Adrenal gland (tissue), 12 donors: ENCODE data around the gene NRDE2. TPM values are rescaled to one million over a fixed set of nuclear protein-coding genes. Genes with fewer than 3 reads are reported as not detected.

Source experiments
- DNase-seq, 7 donors: peaks; one replicate each; pipeline ENCODE4 v3.0.0-alpha.2; 2019 to 2020
- H3K27ac ChIP-seq, 5 donors: fragments of 200-600 bp; sonication (generic) in 4 of 5; 1 replicate in 3 of 5; 2 replicates in 2 of 5; pipeline versions ENCODE4 v1.5.1 to v1.8.0; 2016 to 2020; ENCODE audit warnings: mild to moderate bottlenecking in 1 of 5
- H3K27me3 ChIP-seq: fragments of 200-600 bp; 2 replicates; pipeline ENCODE4 v1.8.0; 2021
- H3K36me3 ChIP-seq, 2 donors: fragments of 200-600 bp; replicated peaks in 1 of 2; 1 replicate in 1 of 2; 2 replicates in 1 of 2; pipeline versions ENCODE4 v1.5.1 to v1.8.0; 2018 to 2022
- H3K4me1 ChIP-seq, 2 donors: fragments of 200-600 bp; replicated peaks in 1 of 2; 1 replicate in 1 of 2; 2 replicates in 1 of 2; pipeline versions ENCODE4 v1.5.1 to v1.8.0; 2018 to 2021
- H3K4me3 ChIP-seq, 4 donors: fragments of 200-600 bp; sonication (generic) in 3 of 4; one replicate each; pipeline ENCODE4 v1.5.1; 2016 to 2018
- H3K9me3 ChIP-seq, 3 donors: fragments of 200-600 bp; sonication (generic) in 1 of 3; replicated peaks in 1 of 3; 1 replicate in 2 of 3; 2 replicates in 1 of 3; pipeline versions ENCODE4 v1.5.1 to v1.8.0; 2016 to 2021
- CTCF ChIP-seq, 6 experiments: fragments of 450-650 bp in 4 of 6; fragments of 200-600 bp in 2 of 6; sonication (generic) in 1 of 6; IDR thresholded peaks; 1 replicate in 5 of 6; 2 replicates in 1 of 6; pipeline versions ENCODE4 v1.5.1 to v1.8.0; 2016 to 2021; ENCODE audit warnings: antibody characterized with exemption in 6 of 6, mild to moderate bottlenecking in 2 of 6, moderate library complexity in 1 of 6
- POLR2A ChIP-seq, 2 donors: fragments of 450-650 bp; IDR thresholded peaks; one replicate each; pipeline ENCODE4 v1.6.1; 2017; ENCODE audit warnings: antibody characterized with exemption in 2 of 2, mild to moderate bottlenecking in 2 of 2, moderate library complexity in 1 of 2
- WGBS, 4 donors: extraction: QIAGEN DNeasy Blood & Tissue Kit in 2 of 4; methylation state at CpG; one replicate each; pipeline versions ENCODE4 v1.1.5 to v1.1.7; 2013 to 2017; 5-methylcytosine and 5-hydroxymethylcytosine counted together
- intact Hi-C, 2 donors: fragments of 100-400 bp; cut with DNase I; formaldehyde crosslinking; loops; one replicate each; pipeline versions ENCODE4 v1.14.1 to v1.15.0; 2022 to 2023
- polyA plus RNA-seq, 3 donors: library from polyadenylated mRNA; stranded (reverse); fragments of 200-250 nt in 2 of 3; fragments of 350-450 nt in 1 of 3; fragmentation: Illumina TruSeq in 1 of 3; extraction: RNeasy Lipid Tissue Mini Kit (QIAGEN cat#74804) in 1 of 3; gene quantifications; one replicate each; pipeline ENCODE4 v1.2.3, GENCODE V29; 2013 to 2014
- total RNA-seq, 9 donors: library from RNA; depleted of rRNA in 4 of 9; stranded (reverse); fragments of >200 nt in 4 of 9; fragments of 120-200 nt in 1 of 9; fragmentation: NEBNext Ultra II Directional in 1 of 9; extraction: Animal tissue kit (Norgen Biotek cat#: 25700) in 1 of 9; gene quantifications; one replicate each; pipeline versions ENCODE4 v1.1.0 to v1.2.4, GENCODE V29; 2013 to 2023
- donor health status: healthy with polysubstance abuse.
- donor health status: Bipolar disorder and iron deficiency.
- donor health status: DM: yes; HTN: yes; CAD: no.
- donor health status: DM: no; HTN: no; CAD: no.
- donor health status: DM: no; HTN: no; CAD: no.
- donor health status: DM: yes; HTN: yes; CAD: no.

Gene NRDE2
- total and polyA plus RNA-seq, 12 donors: 9.2 to 25.6 (median 16.4) TPM

- no peak for DNase-seq
- TF ChIP-seq CTCF (IDR thresholded peaks at IDR 0.05) (no peak), POLR2A (IDR thresholded peaks at IDR 0.05) (no peak)
- WGBS, 4 donors: 83 to 96% (median 87%) methylated on average over 4 of the region's 4 CpGs
- intact Hi-C loops: no loop called here
- no peak overlapping the region for H3K27ac ChIP-seq
- H3K4me1 ChIP-seq: no peaks in the 10 kb centered on the region
- no peaks in the 10 kb centered on the region for H3K36me3 ChIP-seq
- no peaks in the 10 kb centered on the region for H3K27me3 ChIP-seq
- H3K4me3 ChIP-seq: no peak overlapping the region
- no peaks in the 10 kb centered on the region for H3K9me3 ChIP-seq
Observed at GRCh38 chr14:90358359-90358758, 26.6 kb upstream of the NRDE2 start.

GRCh38 chr14:90356925-90357324 lies 25.2 kb upstream of the NRDE2 start:
- H3K4me3 ChIP-seq: no peak overlapping the region
- H3K36me3 ChIP-seq: no peaks in the 10 kb centered on the region
- H3K4me1 ChIP-seq: no peaks in the 10 kb centered on the region
- no peaks in the 10 kb centered on the region for H3K27me3 ChIP-seq
- DNase-seq: no peak
- intact Hi-C loops: no loop called here
- H3K27ac ChIP-seq: no peak overlapping the region
- WGBS, 4 donors: 82 to 87% (median 86%) methylated on average over 1 of the region's 1 CpG
- TF ChIP-seq POLR2A (IDR thresholded peaks at IDR 0.05) (no peak), CTCF (IDR thresholded peaks at IDR 0.05) (no peak)
- H3K9me3 ChIP-seq: no peaks in the 10 kb centered on the region

- DNase-seq: no peak
- no peaks in the 10 kb centered on the region for H3K4me1 ChIP-seq
- no peak overlapping the region for H3K4me3 ChIP-seq
- no peaks in the 10 kb centered on the region for H3K36me3 ChIP-seq
- intact Hi-C loops: no loop called here
- no peaks in the 10 kb centered on the region for H3K27me3 ChIP-seq
- no peak overlapping the region for H3K27ac ChIP-seq
- WGBS, 4 donors: 68 to 81% (median 77%) methylated on average over 7 to 8 of the region's 8 CpGs
- no peaks in the 10 kb centered on the region for H3K9me3 ChIP-seq
- TF ChIP-seq CTCF (IDR thresholded peaks at IDR 0.05) (no peak), POLR2A (IDR thresholded peaks at IDR 0.05) (no peak)
Observed at GRCh38 chr14:90355540-90356518, 24.1 kb upstream of the NRDE2 start.

- no peaks in the 10 kb centered on the region for H3K27me3 ChIP-seq
- H3K4me1 ChIP-seq: no peaks in the 10 kb centered on the region
- intact Hi-C loops: no loop called here
- no peaks in the 10 kb centered on the region for H3K9me3 ChIP-seq
- H3K4me3 ChIP-seq: no peak overlapping the region
- TF ChIP-seq CTCF (IDR thresholded peaks at IDR 0.05): no peak
- TF ChIP-seq POLR2A (IDR thresholded peaks at IDR 0.05): no peak
- 77 to 83% (median 80%) methylated on average over 12 to 16 of the region's 16 CpGs for WGBS, 4 donors
- DNase-seq: no peak
- H3K36me3 ChIP-seq: no peaks in the 10 kb centered on the region
- no peak overlapping the region for H3K27ac ChIP-seq
Observed at GRCh38 chr14:90354551-90355298, 23.0 kb upstream of the NRDE2 start.
